ENCODE data around the gene CFAP92.

DNA sequence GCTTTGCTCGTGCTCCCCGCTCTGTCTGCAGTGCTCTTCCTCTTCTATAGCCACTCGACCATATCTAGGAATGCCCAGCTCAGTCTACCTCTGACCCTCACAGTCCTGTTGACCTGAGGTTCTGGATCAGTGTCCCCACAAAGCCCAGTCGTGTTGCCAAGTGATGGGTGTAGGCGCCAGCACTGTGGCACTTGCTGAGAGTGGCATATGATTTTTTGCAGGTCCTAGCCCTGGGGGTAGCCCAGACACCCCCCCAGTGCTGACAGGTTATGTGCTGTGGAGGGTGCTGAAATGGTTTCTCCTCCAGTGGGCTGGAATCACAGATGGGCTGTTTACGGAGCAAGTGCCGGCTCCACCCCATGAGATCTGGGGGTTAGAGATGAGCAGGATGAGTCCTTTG lies 82.0 kb downstream of the CFAP92 start:
- TF ChIP-seq, protein P1, sequence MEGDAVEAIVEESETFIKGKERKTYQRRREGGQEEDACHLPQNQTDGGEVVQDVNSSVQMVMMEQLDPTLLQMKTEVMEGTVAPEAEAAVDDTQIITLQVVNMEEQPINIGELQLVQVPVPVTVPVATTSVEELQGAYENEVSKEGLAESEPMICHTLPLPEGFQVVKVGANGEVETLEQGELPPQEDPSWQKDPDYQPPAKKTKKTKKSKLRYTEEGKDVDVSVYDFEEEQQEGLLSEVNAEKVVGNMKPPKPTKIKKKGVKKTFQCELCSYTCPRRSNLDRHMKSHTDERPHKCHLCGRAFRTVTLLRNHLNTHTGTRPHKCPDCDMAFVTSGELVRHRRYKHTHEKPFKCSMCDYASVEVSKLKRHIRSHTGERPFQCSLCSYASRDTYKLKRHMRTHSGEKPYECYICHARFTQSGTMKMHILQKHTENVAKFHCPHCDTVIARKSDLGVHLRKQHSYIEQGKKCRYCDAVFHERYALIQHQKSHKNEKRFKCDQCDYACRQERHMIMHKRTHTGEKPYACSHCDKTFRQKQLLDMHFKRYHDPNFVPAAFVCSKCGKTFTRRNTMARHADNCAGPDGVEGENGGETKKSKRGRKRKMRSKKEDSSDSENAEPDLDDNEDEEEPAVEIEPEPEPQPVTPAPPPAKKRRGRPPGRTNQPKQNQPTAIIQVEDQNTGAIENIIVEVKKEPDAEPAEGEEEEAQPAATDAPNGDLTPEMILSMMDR (IDR thresholded peaks at IDR 0.05; ENCODE audit: low read length), result no peak
- TF ChIP-seq EZH2 (IDR thresholded peaks at IDR 0.05; ENCODE audit: borderline replicate concordance, low read length), result no peak

Data from OCI-LY1 (cell line).